HFFc6 (cell line): ENCODE data around the gene THY1. TPM values are rescaled to one million over a fixed set of nuclear protein-coding genes. Genes with fewer than 3 reads are reported as not detected.
A peak's percentile ranks its signal among the peaks of the same experiment; 100 is the strongest.

Source experiments
- DNase-seq: peaks from one replicate; pipeline ENCODE4 v3.0.0-alpha.2; 2018
- H3K27ac Mint-ChIP-seq: 2 replicates; pipeline ENCODE4 v1.8.0; 2020; ENCODE audit warnings: mild to moderate bottlenecking, mixed read lengths
- H3K27me3 Mint-ChIP-seq: 2 replicates; pipeline ENCODE4 v1.8.0; 2021; ENCODE audit warnings: mild to moderate bottlenecking, moderate library complexity, mixed read lengths; ENCODE audit not compliant: insufficient read depth
- H3K36me3 Mint-ChIP-seq: 2 replicates; pipeline ENCODE4 v1.8.0; 2021; ENCODE audit warnings: low read depth, mixed read lengths
- H3K4me1 Mint-ChIP-seq: 2 replicates; pipeline ENCODE4 v1.8.0; 2020; ENCODE audit warnings: low read depth, mixed read lengths
- H3K4me3 Mint-ChIP-seq: 2 replicates; pipeline ENCODE4 v1.8.0; 2020; ENCODE audit warnings: mild to moderate bottlenecking, moderate library complexity, mixed read lengths
- H3K9me3 Mint-ChIP-seq: 2 replicates; pipeline ENCODE4 v1.8.0; 2020; ENCODE audit warnings: mild to moderate bottlenecking, mixed read lengths
- CTCF ChIP-seq: fragments of 200-600 bp; sonication (generic); IDR thresholded peaks from 2 replicates; pipeline ENCODE4 v1.5.0; 2021; ENCODE audit warnings: antibody characterized with exemption, mild to moderate bottlenecking
- total RNA-seq, 6 experiments: library from RNA; stranded (reverse); fragmentation: NEBNext Ultra II Directional; extraction: Animal tissue kit (Norgen Biotek cat#: 25700); gene quantifications; 2 replicates in 1 of 6; 3 replicates in 5 of 6; pipeline ENCODE4 v1.2.3, GENCODE V29; 2021

THY1 gene
- total RNA-seq, 6 experiments from 2014 or later: 705 to 934 (median 790) TPM

GRCh38 chr11:119432484-119433357 is 9.7 kb upstream of the THY1 start:
- Mint-ChIP-seq H3K36me3 (no peaks in the 10 kb centered on the region), H3K27me3 (peaks cover 14% of the 10 kb centered on the region), H3K27ac (peak overlapping the region; percentile 94), H3K4me1 (peaks cover 45% of the 10 kb centered on the region), H3K4me3 (peak overlapping the region; percentile 82), H3K9me3 (no peaks in the 10 kb centered on the region)
- no peak for TF ChIP-seq CTCF
- peak; percentile 61 for DNase-seq

GRCh38 chr11:119431523-119431922 is 8.6 kb upstream of the THY1 start:
- Mint-ChIP-seq H3K27me3 (peaks cover 13% of the 10 kb centered on the region), H3K27ac (peak overlapping the region; percentile 94)

GRCh38 chr11:119427279-119427678 is 4.3 kb upstream of the THY1 start:
- no peak overlapping the region for H3K4me3 Mint-ChIP-seq
- peaks cover 9% of the 10 kb centered on the region for H3K27me3 Mint-ChIP-seq
- no peak for TF ChIP-seq CTCF
- no peaks in the 10 kb centered on the region for H3K9me3 Mint-ChIP-seq
- H3K36me3 Mint-ChIP-seq: peaks cover 1% of the 10 kb centered on the region
- no peak overlapping the region for H3K27ac Mint-ChIP-seq
- peaks cover 24% of the 10 kb centered on the region for H3K4me1 Mint-ChIP-seq
- DNase-seq: no peak

More at GRCh38 chr11:119431523-119431922, 8.6 kb upstream of the THY1 start:
- no peak for DNase-seq
- peaks cover 45% of the 10 kb centered on the region for H3K4me1 Mint-ChIP-seq
- no peak overlapping the region for H3K4me3 Mint-ChIP-seq
- H3K36me3 Mint-ChIP-seq: no peaks in the 10 kb centered on the region
- H3K9me3 Mint-ChIP-seq: no peaks in the 10 kb centered on the region
- no peak for TF ChIP-seq CTCF

- peaks cover 9% of the 10 kb centered on the region for H3K27me3 Mint-ChIP-seq
- DNase-seq: no peak
- no peak overlapping the region for H3K4me3 Mint-ChIP-seq
- H3K36me3 Mint-ChIP-seq: peaks cover 12% of the 10 kb centered on the region
- no peaks in the 10 kb centered on the region for H3K9me3 Mint-ChIP-seq
- H3K4me1 Mint-ChIP-seq: peaks cover 13% of the 10 kb centered on the region
- TF ChIP-seq CTCF: no peak
- no peak overlapping the region for H3K27ac Mint-ChIP-seq
Observed at GRCh38 chr11:119426142-119426541, 3.2 kb upstream of the THY1 start.

- Mint-ChIP-seq H3K27ac (no peak overlapping the region), H3K4me1 (peaks cover 21% of the 10 kb centered on the region), H3K9me3 (no peaks in the 10 kb centered on the region), H3K4me3 (no peak overlapping the region), H3K36me3 (peaks cover 23% of the 10 kb centered on the region), H3K27me3 (peaks cover 6% of the 10 kb centered on the region; the same call in 1 of the 2 replicates)
- DNase-seq: no peak
- TF ChIP-seq CTCF: no peak
Observed at GRCh38 chr11:119424775-119425174, 1.8 kb upstream of the THY1 start.
